GM13977 (cell line): ENCODE results near the gene KPRP.

Source experiments
- DNase-seq: peaks from one replicate; pipeline ENCODE4 v3.0.0; 2012; ENCODE audit warnings: low spot score
- in situ Hi-C: fragments of 300-500 bp; cut with MboI; formaldehyde crosslinking; loops from one replicate; pipeline ENCODE4 v1.12.0; 2022; ENCODE audit warnings: low sequenced_read_pairs, low pct_unique_long_range_greater_than_20kb, mixed read lengths, inconsistent platforms; ENCODE audit not compliant: unreplicated experiment
- TF ChIP-seq, protein P1 (sequence below): IDR thresholded peaks from 2 replicates; pipeline ENCODE4 v1.5.1; 2012; ENCODE audit warnings: mild to moderate bottlenecking, control low read depth; ENCODE audit not compliant: insufficient read depth; ENCODE audit errors: extremely low read depth, missing control alignments

The KPRP gene

DNA sequence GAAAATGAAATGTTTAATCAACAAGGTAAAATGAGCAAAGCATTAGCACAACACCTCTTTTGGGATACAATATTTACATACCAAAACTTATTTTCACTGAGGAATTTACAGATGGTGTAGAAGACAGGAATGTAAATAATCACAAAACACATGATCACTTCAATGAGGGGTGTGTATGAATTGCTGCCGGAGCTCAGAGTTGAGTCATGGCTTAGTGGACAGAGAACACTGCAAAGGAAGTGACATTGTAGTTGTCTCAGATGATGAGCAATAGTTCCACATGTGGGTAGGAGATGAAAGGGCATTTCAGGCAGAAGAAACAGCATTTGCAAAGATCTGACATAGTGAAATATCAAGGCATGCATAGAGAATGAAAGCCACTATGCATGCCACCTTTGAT is 5.6 kb upstream of the KPRP start:
- DNase-seq, result no peak
- TF ChIP-seq, protein P1, sequence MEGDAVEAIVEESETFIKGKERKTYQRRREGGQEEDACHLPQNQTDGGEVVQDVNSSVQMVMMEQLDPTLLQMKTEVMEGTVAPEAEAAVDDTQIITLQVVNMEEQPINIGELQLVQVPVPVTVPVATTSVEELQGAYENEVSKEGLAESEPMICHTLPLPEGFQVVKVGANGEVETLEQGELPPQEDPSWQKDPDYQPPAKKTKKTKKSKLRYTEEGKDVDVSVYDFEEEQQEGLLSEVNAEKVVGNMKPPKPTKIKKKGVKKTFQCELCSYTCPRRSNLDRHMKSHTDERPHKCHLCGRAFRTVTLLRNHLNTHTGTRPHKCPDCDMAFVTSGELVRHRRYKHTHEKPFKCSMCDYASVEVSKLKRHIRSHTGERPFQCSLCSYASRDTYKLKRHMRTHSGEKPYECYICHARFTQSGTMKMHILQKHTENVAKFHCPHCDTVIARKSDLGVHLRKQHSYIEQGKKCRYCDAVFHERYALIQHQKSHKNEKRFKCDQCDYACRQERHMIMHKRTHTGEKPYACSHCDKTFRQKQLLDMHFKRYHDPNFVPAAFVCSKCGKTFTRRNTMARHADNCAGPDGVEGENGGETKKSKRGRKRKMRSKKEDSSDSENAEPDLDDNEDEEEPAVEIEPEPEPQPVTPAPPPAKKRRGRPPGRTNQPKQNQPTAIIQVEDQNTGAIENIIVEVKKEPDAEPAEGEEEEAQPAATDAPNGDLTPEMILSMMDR, result no peak
- in situ Hi-C loops, result no loop called here

DNA sequence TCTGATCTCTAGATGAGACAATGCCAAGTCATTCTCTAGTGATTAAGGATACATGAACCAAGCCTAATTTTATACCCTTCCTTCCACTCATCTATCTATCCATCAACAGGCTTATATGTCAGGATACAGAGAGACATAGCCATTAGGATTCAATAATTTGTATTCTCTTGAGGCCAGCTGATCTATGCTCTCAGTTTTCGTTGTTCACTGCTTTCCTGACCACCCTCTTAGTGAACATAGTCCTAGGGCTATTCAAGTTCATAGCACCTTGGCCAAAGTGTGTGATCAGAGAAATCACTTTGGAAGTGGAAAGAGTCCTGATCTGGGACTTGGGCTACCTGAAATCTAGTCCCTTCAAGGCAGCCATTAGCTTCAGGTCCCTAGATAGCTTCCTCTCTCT is 4.2 kb upstream of the KPRP start:
- TF ChIP-seq, protein P1, result no peak
- in situ Hi-C loops, result no loop called here
- DNase-seq, result no peak

DNA sequence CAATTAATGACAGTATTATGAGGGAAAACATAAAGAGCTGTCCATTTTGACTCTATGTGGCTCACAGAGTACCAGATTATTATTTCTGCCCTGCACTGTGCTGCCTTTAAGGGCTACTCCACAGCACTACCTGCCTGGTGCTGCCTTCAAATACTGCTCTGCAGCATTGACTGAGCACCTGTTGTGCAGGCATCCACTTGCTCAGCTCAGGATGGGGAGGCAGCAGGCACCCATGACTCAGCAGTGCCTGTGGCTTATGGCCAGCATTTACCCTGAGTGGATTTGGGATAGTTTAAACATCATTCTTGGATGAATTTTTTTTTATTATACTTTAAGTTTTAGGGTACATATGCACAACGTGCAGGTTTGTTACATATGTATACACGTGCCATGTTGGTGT is 953 bp upstream of the KPRP start:
- TF ChIP-seq, protein P1, result no peak
- DNase-seq, result no peak
- in situ Hi-C loops, result no loop called here

DNA sequence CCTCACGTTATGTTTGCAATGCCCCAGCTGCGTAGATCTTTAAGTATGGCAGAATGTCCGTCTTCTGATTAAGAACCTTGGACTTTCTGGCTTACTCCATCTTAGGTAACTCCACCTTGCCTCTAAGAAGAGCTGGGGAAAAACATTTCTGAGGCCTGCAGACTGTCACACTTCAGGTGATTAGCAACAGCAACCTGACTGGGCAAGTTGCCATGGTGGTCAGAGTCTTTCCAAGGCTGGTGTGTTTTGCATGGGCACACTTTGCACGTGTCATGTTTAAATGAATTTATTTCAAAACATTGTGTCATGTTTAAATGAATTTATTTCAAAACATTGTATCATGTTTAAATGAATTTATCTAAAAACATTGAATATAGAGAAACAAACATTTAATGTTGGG is 811 bp downstream of the KPRP start:
- DNase-seq, result no peak
- in situ Hi-C loops, result no loop called here
- TF ChIP-seq, protein P1, result no peak

DNA sequence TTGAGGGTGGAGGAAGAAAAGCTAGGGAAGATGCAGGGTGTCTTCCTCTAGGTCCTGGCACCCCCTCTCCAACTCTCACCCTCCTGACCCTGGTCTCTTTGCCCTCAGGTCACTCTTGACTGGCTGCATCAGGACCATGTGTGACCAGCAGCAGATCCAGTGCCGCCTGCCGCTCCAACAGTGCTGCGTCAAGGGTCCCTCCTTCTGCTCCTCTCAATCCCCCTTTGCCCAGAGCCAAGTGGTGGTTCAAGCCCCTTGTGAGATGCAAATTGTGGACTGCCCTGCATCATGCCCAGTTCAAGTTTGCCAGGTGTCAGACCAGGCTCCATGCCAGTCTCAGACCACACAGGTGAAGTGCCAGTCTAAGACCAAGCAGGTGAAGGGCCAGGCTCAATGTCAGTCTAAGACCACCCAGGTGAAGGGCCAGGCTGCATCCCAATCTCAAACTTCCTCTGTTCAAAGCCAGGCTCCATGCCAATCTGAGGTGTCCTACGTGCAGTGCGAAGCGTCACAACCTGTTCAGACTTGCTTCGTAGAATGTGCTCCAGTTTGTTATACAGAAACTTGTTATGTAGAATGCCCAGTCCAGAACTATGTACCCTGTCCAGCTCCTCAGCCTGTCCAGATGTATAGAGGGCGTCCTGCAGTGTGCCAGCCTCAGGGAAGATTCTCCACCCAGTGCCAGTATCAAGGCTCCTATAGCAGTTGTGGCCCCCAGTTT is 1.8 kb downstream of the KPRP start:
- in situ Hi-C loops, result no loop called here
- TF ChIP-seq, protein P1, result no peak
- DNase-seq, result no peak

DNA sequence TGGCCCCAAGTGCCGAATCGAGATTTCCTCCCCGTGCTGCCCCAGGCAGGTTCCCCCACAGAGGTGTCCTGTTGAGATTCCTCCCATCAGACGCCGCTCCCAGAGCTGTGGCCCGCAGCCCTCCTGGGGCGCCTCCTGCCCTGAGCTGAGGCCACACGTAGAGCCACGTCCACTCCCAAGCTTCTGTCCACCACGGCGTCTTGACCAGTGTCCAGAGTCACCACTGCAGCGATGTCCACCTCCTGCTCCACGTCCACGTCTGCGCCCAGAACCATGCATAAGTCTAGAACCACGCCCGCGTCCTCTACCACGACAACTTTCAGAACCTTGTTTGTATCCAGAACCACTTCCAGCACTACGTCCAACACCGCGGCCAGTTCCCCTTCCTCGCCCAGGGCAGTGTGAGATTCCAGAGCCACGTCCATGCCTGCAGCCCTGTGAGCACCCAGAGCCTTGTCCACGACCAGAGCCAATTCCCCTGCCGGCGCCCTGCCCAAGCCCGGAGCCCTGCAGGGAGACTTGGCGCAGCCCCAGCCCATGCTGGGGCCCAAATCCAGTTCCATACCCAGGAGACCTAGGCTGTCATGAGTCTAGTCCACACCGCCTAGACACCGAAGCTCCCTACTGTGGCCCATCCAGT is 2.8 kb downstream of the KPRP start:
- TF ChIP-seq, protein P1, result no peak
- DNase-seq, result no peak
- in situ Hi-C loops, result no loop called here
